LNCaP clone FGC (cell line): ENCODE data around the gene CTBP2.

Experiments used
- DNase-seq: peaks from one replicate; pipeline ENCODE4 v3.0.0-alpha.2; 2011; ENCODE audit warnings: low read depth
- H3K4me3 ChIP-seq: 2 replicates; pipeline ENCODE4 v1.5.1; 2011; ENCODE audit warnings: mild to moderate bottlenecking, low read depth, low read length, control low read depth
- CTCF ChIP-seq: IDR thresholded peaks from 2 replicates; pipeline ENCODE4 v1.5.1; 2012; ENCODE audit warnings: mild to moderate bottlenecking; ENCODE audit not compliant: control insufficient read depth, insufficient read depth; ENCODE audit errors: extremely low read depth

Gene CTBP2

GRCh38 chr10:125123476-125124114 is 36.8 kb downstream of the CTBP2 start:
- no peak for TF ChIP-seq CTCF
- DNase-seq: peak; percentile 55
- no peak overlapping the region for H3K4me3 ChIP-seq

- TF ChIP-seq CTCF: no peak
Measured at GRCh38 chr10:125122566-125122965, 37.8 kb downstream of the CTBP2 start.

GRCh38 chr10:125121003-125121402 is 39.4 kb downstream of the CTBP2 start:
- DNase-seq: no peak
- H3K4me3 ChIP-seq: no peak overlapping the region
- TF ChIP-seq CTCF: no peak

More at GRCh38 chr10:125122566-125122965, 37.8 kb downstream of the CTBP2 start:
- no peak for DNase-seq
- no peak overlapping the region for H3K4me3 ChIP-seq

- TF ChIP-seq CTCF: no peak
- no peak for DNase-seq
Measured at GRCh38 chr10:125120053-125120710, 40.2 kb downstream of the CTBP2 start.

GRCh38 chr10:125118701-125119100 is 41.7 kb downstream of the CTBP2 start:
- no peak for TF ChIP-seq CTCF
- no peak overlapping the region for H3K4me3 ChIP-seq
- no peak for DNase-seq

More at GRCh38 chr10:125120053-125120710, 40.2 kb downstream of the CTBP2 start:
- H3K4me3 ChIP-seq: no peak overlapping the region

GRCh38 chr10:125118011-125118611 is 42.3 kb downstream of the CTBP2 start:
- H3K4me3 ChIP-seq: no peak overlapping the region
- DNase-seq: peak; percentile 56
- TF ChIP-seq CTCF: no peak
